ENCODE results near the gene GASK1A. TPM values are rescaled to one million over a fixed set of nuclear protein-coding genes. Genes with fewer than 3 reads are reported as not detected.

The GASK1A gene
- total RNA-seq, 2 experiments from 2014 or later = 0.28 TPM; not detected in 1

GRCh38 chr3:43023746-43024145 lies 44.6 kb downstream of the GASK1A start:
- H3K4me1 ChIP-seq (ENCODE audit: insufficient read depth, low read length) = peaks cover 71% of the 10 kb centered on the region
- no peaks in the 10 kb centered on the region for H3K36me3 Mint-ChIP-seq (ENCODE audit: low read depth)
- H3K4me3 Mint-ChIP-seq = peak overlapping the region; percentile 78
- DNase-seq (peak in 2 of 14 experiments; percentile 21 to 30), ATAC-seq (ENCODE audit: poor library complexity) (peak; percentile 14)
- peak overlapping the region; percentile 34 for H3K4me3 ChIP-seq (ENCODE audit: low read length)
- peak overlapping the region; percentile 53 to 54 for H3K27ac ChIP-seq (ENCODE audit: low read depth in 1 of 2, low read length in 2 of 2)
- H3K27me3 Mint-ChIP-seq = no peaks in the 10 kb centered on the region
- POLR2A ChIA-PET = interaction anchor here (0.7 to 1.8 kb wide), 15 partner anchors 9 to 323 kb away, joined by 3 to 10 read pairs (median 4); partner anchors contain the start of gene POMGNT2
- intact Hi-C loops (cut with DNase I, micrococcal nuclease) = no loop called here
- H3K4me1 Mint-ChIP-seq (ENCODE audit: low read depth) = no peaks in the 10 kb centered on the region
- H3K27me3 ChIP-seq (ENCODE audit: control insufficient read depth in 1 of 2, insufficient read depth in 2 of 2, low read length in 2 of 2) = no peaks in the 10 kb centered on the region
- no peaks in the 10 kb centered on the region for H3K9me3 Mint-ChIP-seq
- H3K27ac Mint-ChIP-seq = no peak overlapping the region
- peaks cover 4 to 6% of the 10 kb centered on the region in 2 experiments for H3K9me3 ChIP-seq (ENCODE audit: control insufficient read depth in 1 of 2, insufficient read depth in 1 of 2, low read length in 2 of 2)
- CTCF ChIA-PET = interaction anchor here (1.0 kb wide), 1 partner anchor 10 kb away, joined by 3 read pairs; no protein-coding TSS in a partner anchor
- TF ChIP-seq, protein P1, sequence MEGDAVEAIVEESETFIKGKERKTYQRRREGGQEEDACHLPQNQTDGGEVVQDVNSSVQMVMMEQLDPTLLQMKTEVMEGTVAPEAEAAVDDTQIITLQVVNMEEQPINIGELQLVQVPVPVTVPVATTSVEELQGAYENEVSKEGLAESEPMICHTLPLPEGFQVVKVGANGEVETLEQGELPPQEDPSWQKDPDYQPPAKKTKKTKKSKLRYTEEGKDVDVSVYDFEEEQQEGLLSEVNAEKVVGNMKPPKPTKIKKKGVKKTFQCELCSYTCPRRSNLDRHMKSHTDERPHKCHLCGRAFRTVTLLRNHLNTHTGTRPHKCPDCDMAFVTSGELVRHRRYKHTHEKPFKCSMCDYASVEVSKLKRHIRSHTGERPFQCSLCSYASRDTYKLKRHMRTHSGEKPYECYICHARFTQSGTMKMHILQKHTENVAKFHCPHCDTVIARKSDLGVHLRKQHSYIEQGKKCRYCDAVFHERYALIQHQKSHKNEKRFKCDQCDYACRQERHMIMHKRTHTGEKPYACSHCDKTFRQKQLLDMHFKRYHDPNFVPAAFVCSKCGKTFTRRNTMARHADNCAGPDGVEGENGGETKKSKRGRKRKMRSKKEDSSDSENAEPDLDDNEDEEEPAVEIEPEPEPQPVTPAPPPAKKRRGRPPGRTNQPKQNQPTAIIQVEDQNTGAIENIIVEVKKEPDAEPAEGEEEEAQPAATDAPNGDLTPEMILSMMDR (IDR thresholded peaks at IDR 0.05) = no peak
- no peaks in the 10 kb centered on the region for H3K36me3 ChIP-seq (ENCODE audit: insufficient read depth, low read length)

GRCh38 chr3:43024181-43024885 lies 45.2 kb downstream of the GASK1A start:
- Mint-ChIP-seq H3K27me3 (no peaks in the 10 kb centered on the region), H3K9me3 (no peaks in the 10 kb centered on the region), H3K27ac (no peak overlapping the region), H3K4me3 (peak overlapping the region; percentile 78), H3K36me3 (ENCODE audit: low read depth) (no peaks in the 10 kb centered on the region), H3K4me1 (ENCODE audit: low read depth) (peaks cover 1% of the 10 kb centered on the region)
- ChIA-PET CTCF (interaction anchor here (1.0 kb wide), 1 partner anchor 10 kb away, joined by 3 read pairs; no protein-coding TSS in a partner anchor), POLR2A (interaction anchor here (0.7 to 1.8 kb wide), 15 partner anchors 10 to 323 kb away, joined by 3 to 10 read pairs (median 4); partner anchors contain the start of gene POMGNT2)
- peaks cover 67% of the 10 kb centered on the region for H3K4me1 ChIP-seq (ENCODE audit: insufficient read depth, low read length)
- no peaks in the 10 kb centered on the region for H3K36me3 ChIP-seq (ENCODE audit: insufficient read depth, low read length)
- H3K9me3 ChIP-seq (ENCODE audit: control insufficient read depth in 1 of 2, insufficient read depth in 1 of 2, low read length in 2 of 2) = peaks cover 4 to 6% of the 10 kb centered on the region in 2 experiments
- H3K4me3 ChIP-seq (ENCODE audit: low read length) = peak overlapping the region; percentile 34
- H3K27me3 ChIP-seq (ENCODE audit: control insufficient read depth in 1 of 2, insufficient read depth in 2 of 2, low read length in 2 of 2) = no peaks in the 10 kb centered on the region
- H3K27ac ChIP-seq (ENCODE audit: low read depth in 1 of 2, low read length in 2 of 2) = peak overlapping the region; percentile 53 to 54
- ATAC-seq (ENCODE audit: poor library complexity) (peak; percentile 92), DNase-seq (peak in 13 of 14 experiments; percentile 20 to 79 (median 52))
- TF ChIP-seq, protein P1 (IDR thresholded peaks at IDR 0.05) = no peak
- intact Hi-C loops (cut with DNase I, micrococcal nuclease) = no loop called here

DNA sequence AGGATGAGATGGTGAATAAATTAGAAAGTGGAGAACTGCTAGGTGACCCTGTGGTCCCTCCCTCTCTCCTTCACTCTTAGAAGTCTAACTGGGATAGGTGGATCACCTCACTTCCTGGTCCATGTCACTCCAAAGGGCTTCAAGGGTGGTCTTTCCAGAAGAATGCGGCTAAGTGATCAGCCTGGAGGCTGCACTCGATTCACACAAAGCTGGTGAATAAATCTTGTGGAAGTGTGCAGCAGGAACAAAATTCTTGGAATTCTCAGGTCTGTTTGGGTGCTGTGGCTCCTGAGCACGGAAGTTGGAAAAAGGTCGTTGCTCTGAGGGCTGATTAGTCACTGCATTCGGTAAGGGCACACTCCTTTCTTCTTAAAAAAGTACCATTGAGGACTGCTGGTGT lies 46.3 kb downstream of the GASK1A start:
- no peaks in the 10 kb centered on the region for H3K9me3 Mint-ChIP-seq
- peaks cover 4 to 6% of the 10 kb centered on the region in 2 experiments for H3K9me3 ChIP-seq (ENCODE audit: control insufficient read depth in 1 of 2, insufficient read depth in 1 of 2, low read length in 2 of 2)
- H3K4me1 Mint-ChIP-seq (ENCODE audit: low read depth) = peaks cover 8% of the 10 kb centered on the region
- peaks cover 64% of the 10 kb centered on the region for H3K4me1 ChIP-seq (ENCODE audit: insufficient read depth, low read length)
- H3K36me3 ChIP-seq (ENCODE audit: insufficient read depth, low read length) = no peaks in the 10 kb centered on the region
- intact Hi-C loops (cut with DNase I, micrococcal nuclease) = no loop called here
- H3K27me3 Mint-ChIP-seq = no peaks in the 10 kb centered on the region
- H3K27ac ChIP-seq (ENCODE audit: low read depth in 1 of 2, low read length in 2 of 2) = peak overlapping the region in 1 of 2 donors; percentile 54
- H3K4me3 Mint-ChIP-seq = peak overlapping the region; percentile 78
- H3K27me3 ChIP-seq (ENCODE audit: control insufficient read depth in 1 of 2, insufficient read depth in 2 of 2, low read length in 2 of 2) = no peaks in the 10 kb centered on the region
- H3K4me3 ChIP-seq (ENCODE audit: low read length) = no peak overlapping the region
- ChIA-PET POLR2A (no interaction called here), CTCF (no interaction called here)
- no peak overlapping the region for H3K27ac Mint-ChIP-seq
- DNase-seq (no peak), ATAC-seq (ENCODE audit: poor library complexity) (no peak)
- no peaks in the 10 kb centered on the region for H3K36me3 Mint-ChIP-seq (ENCODE audit: low read depth)
- TF ChIP-seq, protein P1 (IDR thresholded peaks at IDR 0.05) = no peak
